Tibial artery (tissue), 4 donors: ENCODE measurements around the gene AP2A2.

Experiments
- DNase-seq, 2 donors: peaks; one replicate each; pipeline ENCODE4 v3.0.0-alpha.2; 2019
- H3K27ac ChIP-seq, 2 donors: fragments of 200-600 bp; sonication (generic) in 1 of 2; 1 replicate in 1 of 2; 2 replicates in 1 of 2; pipeline ENCODE4 v1.5.1; 2018 to 2019; ENCODE audit warnings: mild to moderate bottlenecking in 1 of 2
- H3K27me3 ChIP-seq, 2 donors: fragments of 200-600 bp; sonication (generic) in 1 of 2; one replicate each; pipeline versions ENCODE4 v1.5.1 to v1.6.0; 2016 to 2019
- H3K36me3 ChIP-seq, 3 donors: fragments of 200-600 bp; sonication (generic) in 2 of 3; one replicate each; pipeline ENCODE4 v1.5.1; 2016 to 2019; ENCODE audit warnings: mild to moderate bottlenecking in 2 of 3
- H3K4me1 ChIP-seq, 4 donors: fragments of 200-600 bp; sonication (generic) in 2 of 4; 1 replicate in 3 of 4; 2 replicates in 1 of 4; pipeline ENCODE4 v1.5.1; 2016 to 2019
- H3K4me3 ChIP-seq, 2 donors: fragments of 200-600 bp; sonication (generic) in 1 of 2; 1 replicate in 1 of 2; 2 replicates in 1 of 2; pipeline ENCODE4 v1.5.1; 2018 to 2019; ENCODE audit warnings: mild to moderate bottlenecking in 2 of 2
- H3K9me3 ChIP-seq, 3 donors: fragments of 200-600 bp; sonication (generic) in 1 of 3; one replicate each; pipeline ENCODE4 v1.5.1; 2016 to 2019
- CTCF ChIP-seq, 2 experiments: fragments of 200-600 bp in 1 of 2; fragments of 450-650 bp in 1 of 2; IDR thresholded peaks; one replicate each; pipeline ENCODE4 v1.5.1; 2017 to 2019; ENCODE audit warnings: antibody characterized with exemption in 2 of 2, mild to moderate bottlenecking in 1 of 2, moderate library complexity in 1 of 2
- intact Hi-C: fragments of 100-400 bp; cut with DNase I; formaldehyde crosslinking; loops from one replicate; pipeline ENCODE4 v1.15.0; 2023; ENCODE audit warnings: low total_unique reads

The AP2A2 gene

GRCh38 chr11:895331-896110 lies 30.1 kb upstream of the AP2A2 start:
- no peak for DNase-seq
- H3K27me3 ChIP-seq, result no peaks in the 10 kb centered on the region
- H3K4me3 ChIP-seq, result no peak overlapping the region
- intact Hi-C loops, result no loop called here
- H3K27ac ChIP-seq, result no peak overlapping the region
- TF ChIP-seq CTCF (IDR thresholded peaks at IDR 0.05), result no peak
- H3K4me1 ChIP-seq, result no peaks in the 10 kb centered on the region
- peaks cover 22 to 75% (median 26%) of the 10 kb centered on the region in 3 donors for H3K36me3 ChIP-seq
- no peaks in the 10 kb centered on the region for H3K9me3 ChIP-seq

GRCh38 chr11:897253-898142 lies 28.2 kb upstream of the AP2A2 start:
- Histone ChIP-seq H3K4me3 (no peak overlapping the region), H3K9me3 (no peaks in the 10 kb centered on the region), H3K27me3 (no peaks in the 10 kb centered on the region), H3K4me1 (no peaks in the 10 kb centered on the region), H3K36me3 (peaks cover 32 to 78% (median 45%) of the 10 kb centered on the region in 3 donors), H3K27ac (no peak overlapping the region)
- no peak for DNase-seq
- intact Hi-C loops, result no loop called here
- no peak for TF ChIP-seq CTCF (IDR thresholded peaks at IDR 0.05)

- TF ChIP-seq CTCF (IDR thresholded peaks at IDR 0.05), result peak in 1 of 2 experiments; percentile 7
- intact Hi-C loops, result no loop called here
- Histone ChIP-seq H3K27ac (no peak overlapping the region), H3K4me3 (no peak overlapping the region), H3K27me3 (no peaks in the 10 kb centered on the region), H3K9me3 (no peaks in the 10 kb centered on the region), H3K36me3 (peaks cover 38 to 78% (median 52%) of the 10 kb centered on the region in 3 donors), H3K4me1 (no peaks in the 10 kb centered on the region)
- DNase-seq, result no peak
Observed at GRCh38 chr11:898143-898511, 27.5 kb upstream of the AP2A2 start.

GRCh38 chr11:898540-899190 lies 27.0 kb upstream of the AP2A2 start:
- Histone ChIP-seq H3K9me3 (no peaks in the 10 kb centered on the region), H3K4me1 (no peaks in the 10 kb centered on the region), H3K36me3 (peaks cover 42 to 79% (median 57%) of the 10 kb centered on the region in 3 donors), H3K4me3 (no peak overlapping the region), H3K27me3 (no peaks in the 10 kb centered on the region), H3K27ac (no peak overlapping the region)
- intact Hi-C loops, result no loop called here
- no peak for TF ChIP-seq CTCF (IDR thresholded peaks at IDR 0.05)
- DNase-seq, result no peak

- H3K36me3 ChIP-seq, result peaks cover 52 to 83% (median 68%) of the 10 kb centered on the region in 3 donors
- no peak overlapping the region for H3K27ac ChIP-seq
- TF ChIP-seq CTCF (IDR thresholded peaks at IDR 0.05), result no peak
- H3K27me3 ChIP-seq, result no peaks in the 10 kb centered on the region
- DNase-seq, result no peak
- H3K4me3 ChIP-seq, result no peak overlapping the region
- no peaks in the 10 kb centered on the region for H3K9me3 ChIP-seq
- H3K4me1 ChIP-seq, result no peaks in the 10 kb centered on the region
- intact Hi-C loops, result no loop called here
Observed at GRCh38 chr11:899724-900123, 25.9 kb upstream of the AP2A2 start.
